Endothelial cell of umbilical vein (primary cell): ENCODE measurements around the gene TLDC2.

Source experiments
- CTCF ChIP-seq, 2 donors: IDR thresholded peaks; 1 replicate in 1 of 2; 2 replicates in 1 of 2; pipeline ENCODE4 v1.5.1; 2011; ENCODE audit warnings: low read length in 2 of 2, mild to moderate bottlenecking in 2 of 2, moderate library complexity in 2 of 2, control low read depth in 1 of 2, inconsistent platforms in 1 of 2, low read depth in 1 of 2; ENCODE audit not compliant: insufficient read depth in 1 of 2; ENCODE audit errors: extremely low read depth in 1 of 2
- POLR2A ChIP-seq: IDR thresholded peaks from 2 replicates; pipeline ENCODE4 v1.6.1; 2012; ENCODE audit warnings: low read depth, mild to moderate bottlenecking, control low read depth, low read length

- TF ChIP-seq POLR2A: no peak
- TF ChIP-seq CTCF (IDR thresholded peaks at IDR 0.05; ENCODE audit: extremely low read depth in 1 of 2, insufficient read depth in 1 of 2, low read depth in 1 of 2, low read length in 2 of 2): no peak
Measured at GRCh38 chr20:36908603-36909002, 32.7 kb downstream of the TLDC2 start.
